Fibroblast of pulmonary artery (primary cell): ENCODE results near the gene SCRT2.

Experiments used
- DNase-seq: peaks from one replicate; pipeline ENCODE4 v3.0.0-alpha.2; 2010; ENCODE audit warnings: low read depth
- H3K4me3 ChIP-seq: replicated peaks from 2 replicates; pipeline ENCODE4 v1.5.1; 2011; ENCODE audit warnings: low read depth, mild to moderate bottlenecking, control low read depth, low read length, moderate library complexity
- TF ChIP-seq, protein P1 (sequence below): IDR thresholded peaks from 2 replicates; pipeline ENCODE4 v1.5.1; 2011; ENCODE audit warnings: mild to moderate bottlenecking, control low read depth, low read length, inconsistent platforms; ENCODE audit errors: missing control alignments

Gene SCRT2

DNA sequence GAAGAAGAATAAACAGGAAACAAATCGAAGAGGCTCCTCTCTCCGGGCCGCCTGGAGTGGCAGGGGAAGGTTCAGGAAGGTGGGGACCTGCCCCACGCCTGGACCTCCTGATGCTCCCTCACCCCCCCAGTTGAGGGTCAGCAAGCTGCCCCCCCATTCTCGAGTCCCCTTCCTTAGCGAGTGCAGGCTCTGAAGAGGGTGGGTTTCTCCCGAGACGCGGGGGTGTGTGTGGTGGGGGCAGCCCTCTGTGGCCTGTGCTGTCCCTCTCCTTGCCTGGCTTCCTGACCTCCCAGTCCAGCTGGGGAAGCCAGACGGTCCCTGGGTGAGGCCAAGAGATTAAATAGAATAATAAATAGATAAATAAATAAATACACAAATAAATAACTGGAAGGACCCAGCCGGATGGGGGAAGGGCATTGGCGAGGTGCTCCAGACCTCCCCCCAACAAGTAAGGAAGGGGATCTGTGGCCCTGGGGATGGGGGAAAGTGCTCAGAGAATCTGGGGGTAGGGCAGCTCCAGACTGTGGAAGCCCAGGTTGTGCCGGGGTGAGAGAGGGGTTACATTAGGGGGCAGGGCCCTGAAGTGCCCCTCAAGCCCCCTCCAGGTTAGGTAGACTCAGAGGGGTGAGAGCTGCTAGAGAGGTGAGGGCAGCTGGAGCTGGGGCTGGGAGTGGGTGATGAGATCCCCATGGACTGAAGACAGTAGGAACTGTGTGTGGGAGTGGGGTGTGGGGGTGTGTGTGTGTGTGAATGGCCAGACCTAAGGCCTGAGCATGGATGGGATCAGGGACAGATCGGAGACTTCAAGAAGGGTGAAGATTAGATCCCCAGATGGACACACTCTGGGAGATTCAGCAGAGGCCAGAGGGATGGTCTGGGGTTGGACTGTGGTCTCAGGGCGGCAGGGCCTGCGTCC, 13.1 kb downstream of the SCRT2 start:
- H3K4me3 ChIP-seq, result no peak overlapping the region
- TF ChIP-seq, protein P1, sequence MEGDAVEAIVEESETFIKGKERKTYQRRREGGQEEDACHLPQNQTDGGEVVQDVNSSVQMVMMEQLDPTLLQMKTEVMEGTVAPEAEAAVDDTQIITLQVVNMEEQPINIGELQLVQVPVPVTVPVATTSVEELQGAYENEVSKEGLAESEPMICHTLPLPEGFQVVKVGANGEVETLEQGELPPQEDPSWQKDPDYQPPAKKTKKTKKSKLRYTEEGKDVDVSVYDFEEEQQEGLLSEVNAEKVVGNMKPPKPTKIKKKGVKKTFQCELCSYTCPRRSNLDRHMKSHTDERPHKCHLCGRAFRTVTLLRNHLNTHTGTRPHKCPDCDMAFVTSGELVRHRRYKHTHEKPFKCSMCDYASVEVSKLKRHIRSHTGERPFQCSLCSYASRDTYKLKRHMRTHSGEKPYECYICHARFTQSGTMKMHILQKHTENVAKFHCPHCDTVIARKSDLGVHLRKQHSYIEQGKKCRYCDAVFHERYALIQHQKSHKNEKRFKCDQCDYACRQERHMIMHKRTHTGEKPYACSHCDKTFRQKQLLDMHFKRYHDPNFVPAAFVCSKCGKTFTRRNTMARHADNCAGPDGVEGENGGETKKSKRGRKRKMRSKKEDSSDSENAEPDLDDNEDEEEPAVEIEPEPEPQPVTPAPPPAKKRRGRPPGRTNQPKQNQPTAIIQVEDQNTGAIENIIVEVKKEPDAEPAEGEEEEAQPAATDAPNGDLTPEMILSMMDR, result no peak
- no peak for DNase-seq

DNA sequence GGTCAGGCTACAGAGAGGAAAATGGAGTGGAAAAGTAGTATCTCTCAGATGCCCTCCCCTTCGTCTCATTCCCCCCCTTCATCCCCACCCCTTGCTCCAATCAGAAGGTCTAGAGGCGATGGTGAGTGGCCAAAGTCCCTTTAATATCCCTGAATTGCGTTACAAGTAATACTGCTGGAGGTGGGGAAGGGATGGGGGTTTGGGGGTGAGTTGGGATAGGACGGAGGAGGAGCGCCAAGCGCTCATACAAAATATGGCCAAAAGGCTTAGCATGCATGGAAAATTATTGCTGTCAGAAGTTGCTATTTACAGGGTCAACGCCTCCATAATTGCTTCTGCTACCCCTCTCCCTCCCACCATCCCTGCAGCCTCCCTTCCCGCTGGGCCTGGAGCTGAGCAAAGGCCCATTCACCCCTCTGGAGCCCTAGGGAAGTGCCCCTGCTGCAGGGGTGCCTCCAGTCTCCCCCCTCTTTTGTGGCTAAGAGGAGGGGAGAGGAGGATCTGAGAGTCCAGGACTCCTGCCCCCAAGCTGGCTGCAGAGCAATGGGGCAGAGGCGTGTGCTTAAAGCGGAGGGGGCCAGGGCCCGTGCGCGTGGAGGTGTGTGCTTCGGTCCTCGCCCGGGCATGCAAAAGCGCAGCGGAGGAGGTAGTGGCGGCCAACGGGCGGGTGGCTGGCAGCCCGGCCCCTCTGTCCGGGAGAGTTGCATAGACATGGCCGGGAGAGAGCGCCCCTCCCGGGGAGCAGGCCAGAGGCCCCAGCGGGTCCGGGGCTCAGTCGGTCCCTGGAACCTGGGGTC, 13.9 kb downstream of the SCRT2 start:
- H3K4me3 ChIP-seq, result no peak overlapping the region
- no peak for DNase-seq
- TF ChIP-seq, protein P1, result no peak

DNA sequence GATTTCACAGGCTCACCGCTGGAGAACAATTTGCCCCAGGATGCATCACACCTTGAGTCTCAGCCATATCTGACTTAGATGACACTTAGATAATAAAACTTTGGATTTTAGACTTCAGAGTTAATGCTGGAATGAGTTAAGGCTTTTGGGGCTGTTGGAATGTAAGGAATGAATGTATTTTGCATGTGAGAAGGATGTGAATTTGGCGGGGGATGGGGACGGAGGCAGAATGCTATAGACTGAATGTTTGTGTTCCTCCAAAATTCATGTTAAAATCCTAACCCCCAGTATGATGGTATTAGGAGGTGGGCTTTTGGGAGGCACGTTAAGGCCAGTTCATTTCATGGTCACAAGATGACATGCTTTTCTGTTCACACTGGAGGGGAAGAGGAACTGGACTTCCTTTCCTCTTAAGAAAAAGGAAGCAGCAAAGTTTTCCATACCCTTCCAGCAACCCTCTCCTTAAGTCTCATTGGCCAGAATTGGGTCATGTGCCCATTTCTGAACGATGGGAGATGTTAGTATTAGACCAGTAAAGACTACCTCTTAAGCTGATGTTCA, 16.8 kb downstream of the SCRT2 start:
- H3K4me3 ChIP-seq, result no peak overlapping the region
- TF ChIP-seq, protein P1, result no peak
- DNase-seq, result no peak

DNA sequence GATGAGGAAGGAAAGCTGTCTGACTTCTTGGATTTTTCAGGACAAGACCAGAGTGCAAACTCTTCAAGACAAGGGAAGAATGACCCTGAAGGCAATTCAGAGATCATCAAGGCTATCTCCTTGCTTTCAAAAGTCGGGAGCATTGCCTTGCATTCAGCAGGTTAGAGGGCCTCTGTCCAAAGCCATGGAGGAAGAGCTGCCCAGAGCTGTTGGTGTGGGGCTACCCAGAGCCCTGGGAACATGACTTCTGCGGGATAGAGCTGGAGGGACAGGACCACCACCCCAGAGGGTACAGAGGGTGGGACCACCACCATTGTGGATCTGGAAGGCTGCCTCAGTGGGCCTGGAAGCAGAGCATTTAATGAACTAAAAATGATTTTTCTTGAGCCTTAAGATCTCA, 17.4 kb downstream of the SCRT2 start:
- H3K4me3 ChIP-seq, result no peak overlapping the region
- TF ChIP-seq, protein P1, result no peak
- no peak for DNase-seq

DNA sequence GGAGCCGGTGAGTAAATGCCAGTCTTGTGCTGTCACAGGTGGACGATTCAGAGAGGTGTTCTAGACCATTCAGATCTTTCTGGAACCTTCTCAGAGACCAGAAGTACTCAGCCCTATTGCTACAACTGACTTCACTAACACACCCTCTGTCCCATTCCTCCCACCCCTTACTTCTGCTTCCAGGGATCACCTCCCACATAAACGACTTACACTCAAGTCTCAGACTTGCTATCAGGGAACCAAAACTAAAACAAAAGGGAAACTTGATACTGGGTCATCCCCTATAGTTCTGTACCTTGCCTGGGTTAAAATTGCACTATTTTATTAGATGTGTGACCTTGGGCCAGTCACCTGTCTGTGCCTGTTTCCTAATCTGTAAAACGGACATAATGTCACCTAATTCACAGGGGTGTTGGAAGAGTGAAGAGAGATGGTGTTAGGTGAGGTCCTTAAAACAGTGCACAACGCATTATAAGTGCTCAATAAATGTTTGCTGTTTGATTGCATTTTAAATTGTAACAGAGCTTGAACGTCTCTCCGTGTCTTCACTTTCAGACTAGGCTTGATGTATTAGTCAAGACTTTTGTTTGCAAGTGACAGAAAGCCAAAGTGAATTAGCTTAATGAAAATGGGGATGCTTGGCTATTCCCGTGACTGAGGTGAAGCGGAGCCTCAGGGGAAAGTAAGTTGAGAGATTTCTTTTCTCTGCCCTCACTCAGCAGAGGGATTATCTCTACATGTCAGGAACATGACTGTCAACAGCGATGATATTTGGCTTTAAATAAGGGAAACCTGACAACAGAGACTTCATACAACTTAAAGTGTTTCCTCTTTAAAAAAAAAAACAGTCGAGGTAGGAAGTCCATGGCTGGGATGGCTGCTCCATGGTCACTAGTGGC, 19.6 kb downstream of the SCRT2 start:
- TF ChIP-seq, protein P1, result no peak
- H3K4me3 ChIP-seq, result no peak overlapping the region
- no peak for DNase-seq

DNA sequence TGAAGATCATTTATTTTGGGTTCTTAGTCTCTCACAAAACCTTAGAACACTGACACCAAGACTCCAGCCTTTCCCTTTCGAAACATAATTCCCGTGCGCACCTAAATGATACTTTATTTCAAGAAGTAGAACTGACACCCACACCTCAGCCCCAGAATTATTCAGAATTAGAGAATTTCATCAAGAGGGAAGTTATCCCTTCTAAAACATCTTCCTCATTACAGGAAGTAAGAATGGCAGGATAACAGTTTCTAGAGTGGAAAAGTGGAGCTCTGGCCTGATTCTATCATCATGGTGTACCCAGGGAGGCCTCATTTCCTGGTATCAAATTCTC, 21.2 kb downstream of the SCRT2 start:
- DNase-seq, result no peak
- TF ChIP-seq, protein P1, result no peak
- H3K4me3 ChIP-seq, result no peak overlapping the region
